HL-60 (cell line): Measurements from ENCODE around the gene RAET1L.

Experiments used
- DNase-seq, 2 experiments: peaks; one replicate each; pipeline ENCODE4 v3.0.0-alpha.2; 2010 to 2020; ENCODE audit warnings: low read depth in 1 of 2, low spot score in 1 of 2
- H3K27ac ChIP-seq: fragments of 250-450 bp; sonication (Bioruptor Pico); replicated peaks from 2 replicates; pipeline ENCODE4 v1.5.1; 2020; ENCODE audit warnings: mild to moderate bottlenecking, moderate library complexity
- H3K27me3 ChIP-seq: fragments of 250-450 bp; sonication (Bioruptor Pico); 2 replicates; pipeline ENCODE4 v1.5.1; 2021; ENCODE audit warnings: mild to moderate bottlenecking, moderate library complexity; ENCODE audit not compliant: insufficient read depth, poor library complexity, severe bottlenecking
- H3K4me3 ChIP-seq: replicated peaks from 2 replicates; pipeline ENCODE4 v1.5.1; 2011; ENCODE audit warnings: mild to moderate bottlenecking, control low read depth, low read length; ENCODE audit not compliant: insufficient read depth
- GABPA ChIP-seq: IDR thresholded peaks from 2 replicates; pipeline ENCODE4 v1.6.1; 2012; ENCODE audit warnings: low read depth
- POLR2AphosphoS5 ChIP-seq: IDR thresholded peaks from 2 replicates; pipeline ENCODE4 v1.6.1; 2012; ENCODE audit warnings: low read depth
- SPI1 ChIP-seq: IDR thresholded peaks from 2 replicates; pipeline ENCODE4 v1.6.1; 2012; ENCODE audit warnings: low read depth, mild to moderate bottlenecking, borderline replicate concordance
- TF ChIP-seq, protein P1 (sequence below): IDR thresholded peaks from one replicate; pipeline ENCODE4 v1.5.1; 2011; ENCODE audit warnings: low read length, control low read depth, inconsistent platforms; ENCODE audit not compliant: insufficient read depth
- TF ChIP-seq, protein P2 (sequence below): IDR thresholded peaks from 2 replicates; pipeline ENCODE4 v1.6.1; 2012; ENCODE audit warnings: low read depth; ENCODE audit not compliant: insufficient replicate concordance

The RAET1L gene

GRCh38 chr6:150058986-150059385, 33.7 kb upstream of the RAET1L start:
- DNase-seq: no peak
- no peak for TF ChIP-seq POLR2AphosphoS5
- TF ChIP-seq, protein P1, sequence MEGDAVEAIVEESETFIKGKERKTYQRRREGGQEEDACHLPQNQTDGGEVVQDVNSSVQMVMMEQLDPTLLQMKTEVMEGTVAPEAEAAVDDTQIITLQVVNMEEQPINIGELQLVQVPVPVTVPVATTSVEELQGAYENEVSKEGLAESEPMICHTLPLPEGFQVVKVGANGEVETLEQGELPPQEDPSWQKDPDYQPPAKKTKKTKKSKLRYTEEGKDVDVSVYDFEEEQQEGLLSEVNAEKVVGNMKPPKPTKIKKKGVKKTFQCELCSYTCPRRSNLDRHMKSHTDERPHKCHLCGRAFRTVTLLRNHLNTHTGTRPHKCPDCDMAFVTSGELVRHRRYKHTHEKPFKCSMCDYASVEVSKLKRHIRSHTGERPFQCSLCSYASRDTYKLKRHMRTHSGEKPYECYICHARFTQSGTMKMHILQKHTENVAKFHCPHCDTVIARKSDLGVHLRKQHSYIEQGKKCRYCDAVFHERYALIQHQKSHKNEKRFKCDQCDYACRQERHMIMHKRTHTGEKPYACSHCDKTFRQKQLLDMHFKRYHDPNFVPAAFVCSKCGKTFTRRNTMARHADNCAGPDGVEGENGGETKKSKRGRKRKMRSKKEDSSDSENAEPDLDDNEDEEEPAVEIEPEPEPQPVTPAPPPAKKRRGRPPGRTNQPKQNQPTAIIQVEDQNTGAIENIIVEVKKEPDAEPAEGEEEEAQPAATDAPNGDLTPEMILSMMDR: no peak
- TF ChIP-seq, protein P2, sequence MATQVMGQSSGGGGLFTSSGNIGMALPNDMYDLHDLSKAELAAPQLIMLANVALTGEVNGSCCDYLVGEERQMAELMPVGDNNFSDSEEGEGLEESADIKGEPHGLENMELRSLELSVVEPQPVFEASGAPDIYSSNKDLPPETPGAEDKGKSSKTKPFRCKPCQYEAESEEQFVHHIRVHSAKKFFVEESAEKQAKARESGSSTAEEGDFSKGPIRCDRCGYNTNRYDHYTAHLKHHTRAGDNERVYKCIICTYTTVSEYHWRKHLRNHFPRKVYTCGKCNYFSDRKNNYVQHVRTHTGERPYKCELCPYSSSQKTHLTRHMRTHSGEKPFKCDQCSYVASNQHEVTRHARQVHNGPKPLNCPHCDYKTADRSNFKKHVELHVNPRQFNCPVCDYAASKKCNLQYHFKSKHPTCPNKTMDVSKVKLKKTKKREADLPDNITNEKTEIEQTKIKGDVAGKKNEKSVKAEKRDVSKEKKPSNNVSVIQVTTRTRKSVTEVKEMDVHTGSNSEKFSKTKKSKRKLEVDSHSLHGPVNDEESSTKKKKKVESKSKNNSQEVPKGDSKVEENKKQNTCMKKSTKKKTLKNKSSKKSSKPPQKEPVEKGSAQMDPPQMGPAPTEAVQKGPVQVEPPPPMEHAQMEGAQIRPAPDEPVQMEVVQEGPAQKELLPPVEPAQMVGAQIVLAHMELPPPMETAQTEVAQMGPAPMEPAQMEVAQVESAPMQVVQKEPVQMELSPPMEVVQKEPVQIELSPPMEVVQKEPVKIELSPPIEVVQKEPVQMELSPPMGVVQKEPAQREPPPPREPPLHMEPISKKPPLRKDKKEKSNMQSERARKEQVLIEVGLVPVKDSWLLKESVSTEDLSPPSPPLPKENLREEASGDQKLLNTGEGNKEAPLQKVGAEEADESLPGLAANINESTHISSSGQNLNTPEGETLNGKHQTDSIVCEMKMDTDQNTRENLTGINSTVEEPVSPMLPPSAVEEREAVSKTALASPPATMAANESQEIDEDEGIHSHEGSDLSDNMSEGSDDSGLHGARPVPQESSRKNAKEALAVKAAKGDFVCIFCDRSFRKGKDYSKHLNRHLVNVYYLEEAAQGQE: no peak
- no peak for TF ChIP-seq GABPA
- TF ChIP-seq SPI1: no peak
- H3K27ac ChIP-seq: no peak overlapping the region
- H3K4me3 ChIP-seq: no peak overlapping the region
- H3K27me3 ChIP-seq: peaks cover 3% of the 10 kb centered on the region

GRCh38 chr6:150058231-150058792, 33.0 kb upstream of the RAET1L start:
- Histone ChIP-seq H3K4me3 (no peak overlapping the region), H3K27ac (no peak overlapping the region), H3K27me3 (peaks cover 3% of the 10 kb centered on the region)
- no peak for DNase-seq
- TF ChIP-seq GABPA (no peak), POLR2AphosphoS5 (no peak), SPI1 (no peak)
- TF ChIP-seq, protein P2: no peak
- TF ChIP-seq, protein P1: no peak

- peaks cover 3% of the 10 kb centered on the region for H3K27me3 ChIP-seq
- no peak overlapping the region for H3K27ac ChIP-seq
- TF ChIP-seq, protein P2: no peak
- no peak for TF ChIP-seq POLR2AphosphoS5
- TF ChIP-seq, protein P1: no peak
- TF ChIP-seq SPI1: no peak
- no peak for TF ChIP-seq GABPA
- DNase-seq: no peak
- no peak overlapping the region for H3K4me3 ChIP-seq
Observed at GRCh38 chr6:150057501-150057951, 32.2 kb upstream of the RAET1L start.
